Activated naive CD8-positive, alpha-beta T cell treated with anti-CD3 and anti-CD28 coated beads for 36 hours (primary cell): ENCODE measurements around the gene ADPRH. TPM values are rescaled to one million over a fixed set of nuclear protein-coding genes. Genes with fewer than 3 reads are reported as not detected.

Experiments used
- DNase-seq: peaks from one replicate; pipeline ENCODE4 v3.0.0; 2021
- H3K27ac Mint-ChIP-seq: one replicate; pipeline ENCODE4 v1.8.0; 2022; ENCODE audit warnings: mild to moderate bottlenecking, moderate library complexity, mixed read lengths
- H3K27me3 Mint-ChIP-seq: one replicate; pipeline ENCODE4 v1.8.0; 2022; ENCODE audit warnings: mild to moderate bottlenecking, mixed read lengths
- H3K36me3 Mint-ChIP-seq: one replicate; pipeline ENCODE4 v1.8.0; 2021; ENCODE audit warnings: mild to moderate bottlenecking, mixed read lengths
- H3K4me1 Mint-ChIP-seq: one replicate; pipeline ENCODE4 v1.8.0; 2021; ENCODE audit warnings: mixed read lengths
- H3K4me3 Mint-ChIP-seq: one replicate; pipeline ENCODE4 v1.8.0; 2022; ENCODE audit warnings: mild to moderate bottlenecking, moderate library complexity, mixed read lengths
- H3K9me3 Mint-ChIP-seq: one replicate; pipeline ENCODE4 v1.8.0; 2022; ENCODE audit warnings: mixed read lengths
- total RNA-seq, 2 experiments: library from RNA; stranded (reverse); gene quantifications; one replicate each; pipeline ENCODE4 v1.2.3, GENCODE V29; 2021

The ADPRH gene
- total RNA-seq, 2 experiments from 2014 or later = 5.8 to 6.0 TPM

DNA sequence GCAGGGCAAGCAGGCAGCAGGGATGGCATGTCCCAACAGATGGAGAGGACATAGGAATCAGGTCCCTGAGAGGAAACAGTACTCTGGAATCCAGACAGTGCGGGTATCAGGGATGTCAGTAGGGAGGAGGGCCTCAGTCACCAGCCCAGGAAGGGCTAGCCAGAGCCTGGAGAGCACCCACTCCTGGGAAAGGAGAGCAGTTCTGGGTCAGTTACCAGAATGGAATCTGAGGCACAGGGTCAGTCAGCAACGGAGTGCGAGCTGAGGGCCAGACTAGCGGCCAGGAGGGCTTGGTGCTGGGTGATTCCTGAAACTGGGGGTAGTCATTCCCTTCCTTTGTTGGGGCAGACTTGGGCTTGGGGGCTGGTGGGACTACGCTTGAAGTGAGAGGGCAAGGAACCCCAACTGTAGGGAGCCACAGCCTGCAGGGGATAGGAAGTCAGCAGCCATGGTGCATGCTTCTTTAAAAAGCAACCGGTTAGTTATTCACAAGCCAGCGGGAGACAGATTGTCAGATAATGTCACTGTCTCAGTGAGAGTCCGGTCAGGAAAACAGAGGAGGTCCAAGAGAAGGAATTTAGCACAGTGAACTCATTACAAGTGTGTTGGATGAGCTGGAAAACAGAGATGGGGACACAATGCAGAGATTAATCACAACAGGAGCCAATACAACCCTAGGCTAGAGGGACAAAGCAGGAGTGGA is 46.3 kb downstream of the ADPRH start:
- Mint-ChIP-seq H3K4me1 (peaks cover 21% of the 10 kb centered on the region), H3K36me3 (no peaks in the 10 kb centered on the region), H3K27ac (no peak overlapping the region), H3K9me3 (no peaks in the 10 kb centered on the region), H3K4me3 (no peak overlapping the region), H3K27me3 (peaks cover 12% of the 10 kb centered on the region)
- no peak for DNase-seq

DNA sequence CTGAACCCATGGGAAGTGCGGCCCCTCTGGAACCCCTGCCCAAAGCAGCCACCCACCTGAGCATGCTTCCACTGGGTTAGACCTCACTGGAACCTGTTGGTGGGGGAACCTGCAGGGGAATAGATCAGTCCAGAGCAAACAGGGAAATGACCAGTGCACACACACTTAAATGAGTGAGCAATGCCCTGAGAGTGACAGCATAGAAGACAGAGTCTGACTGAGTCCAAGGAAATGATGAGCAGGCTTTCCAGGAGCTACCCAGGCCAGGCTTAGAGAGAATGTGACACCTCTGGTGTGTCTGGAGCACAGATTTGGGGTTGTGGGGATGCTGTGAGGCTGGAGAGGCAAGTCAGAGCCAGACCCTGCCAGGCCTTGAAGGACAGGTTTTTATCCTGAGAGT is 46.9 kb downstream of the ADPRH start:
- H3K4me1 Mint-ChIP-seq = peaks cover 21% of the 10 kb centered on the region
- no peaks in the 10 kb centered on the region for H3K9me3 Mint-ChIP-seq
- no peak overlapping the region for H3K4me3 Mint-ChIP-seq
- DNase-seq = no peak
- H3K36me3 Mint-ChIP-seq = no peaks in the 10 kb centered on the region
- no peak overlapping the region for H3K27ac Mint-ChIP-seq
- H3K27me3 Mint-ChIP-seq = peaks cover 12% of the 10 kb centered on the region

DNA sequence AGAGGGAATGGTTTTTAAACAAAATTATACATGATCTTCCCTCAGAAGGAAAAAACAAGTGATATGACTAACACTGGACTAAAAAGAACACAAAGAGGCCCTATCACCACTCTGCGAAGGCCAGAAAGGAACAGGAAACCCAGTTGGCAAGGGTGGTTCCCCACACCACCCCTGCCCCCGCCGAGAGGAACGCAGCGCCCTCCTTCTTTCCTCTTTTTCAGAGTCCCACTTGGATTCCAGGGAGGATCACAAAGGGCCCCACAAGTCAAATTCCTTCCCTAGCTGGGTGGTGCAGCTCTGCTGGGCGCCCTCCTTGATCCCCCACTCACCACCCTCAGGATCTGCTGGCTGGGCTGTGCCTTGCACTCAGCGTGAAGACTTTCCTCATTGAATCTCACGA is 48.2 kb downstream of the ADPRH start:
- DNase-seq = peak; percentile 10
- Mint-ChIP-seq H3K4me3 (no peak overlapping the region), H3K4me1 (peaks cover 21% of the 10 kb centered on the region), H3K27ac (no peak overlapping the region), H3K27me3 (peaks cover 12% of the 10 kb centered on the region), H3K9me3 (no peaks in the 10 kb centered on the region), H3K36me3 (no peaks in the 10 kb centered on the region)

DNA sequence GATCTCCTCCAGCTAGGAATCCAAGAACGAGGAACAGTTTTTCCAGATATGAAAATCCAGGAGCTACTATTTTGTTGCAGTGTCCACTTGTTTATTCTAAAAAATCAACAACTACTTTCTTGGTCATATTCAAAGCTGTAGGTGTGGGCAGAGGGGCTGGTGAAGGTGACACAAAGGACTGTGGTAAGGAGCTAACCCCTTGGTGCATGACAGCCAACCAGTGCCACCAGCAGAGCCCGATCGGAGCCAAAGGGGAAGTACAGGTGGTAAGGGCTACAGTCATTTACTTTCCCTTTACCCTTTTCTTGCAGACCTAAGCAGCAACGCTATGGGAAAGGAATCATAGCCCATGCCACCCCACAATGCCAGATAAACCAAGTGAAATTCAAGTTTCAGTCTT is 49.1 kb downstream of the ADPRH start:
- DNase-seq = peak; percentile 24
- peaks cover 21% of the 10 kb centered on the region for H3K4me1 Mint-ChIP-seq
- peaks cover 12% of the 10 kb centered on the region for H3K27me3 Mint-ChIP-seq
- H3K27ac Mint-ChIP-seq = no peak overlapping the region
- H3K36me3 Mint-ChIP-seq = no peaks in the 10 kb centered on the region
- no peak overlapping the region for H3K4me3 Mint-ChIP-seq
- H3K9me3 Mint-ChIP-seq = no peaks in the 10 kb centered on the region

DNA sequence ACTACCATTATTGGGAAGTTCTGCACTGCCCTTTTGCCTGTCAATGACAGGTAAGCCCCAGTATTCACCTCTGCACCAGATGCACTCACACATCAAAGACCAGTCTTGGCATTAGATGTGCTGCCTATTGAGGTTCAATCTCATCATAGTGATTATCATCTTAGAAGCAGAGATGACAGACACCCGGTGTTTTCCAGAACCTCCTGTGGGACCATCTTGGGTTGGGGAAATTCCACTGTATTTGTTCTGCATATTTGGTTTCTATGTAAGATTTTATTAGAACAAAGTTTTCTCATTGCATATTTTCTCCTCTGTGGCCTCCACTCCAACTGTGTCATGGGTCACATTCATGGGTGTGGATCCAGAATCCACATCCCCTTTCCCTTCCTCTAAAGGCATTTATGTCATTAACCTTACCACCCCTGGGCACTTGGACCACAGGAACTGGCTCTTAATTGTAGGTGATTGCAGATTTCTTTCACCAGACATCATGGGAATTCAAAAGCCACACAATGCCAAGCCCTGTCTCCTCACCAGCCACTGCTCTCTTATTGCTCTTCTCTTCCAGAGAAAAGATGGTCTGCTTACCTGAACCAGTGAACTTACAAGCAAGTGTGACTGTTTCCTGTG is 49.6 kb downstream of the ADPRH start:
- H3K4me1 Mint-ChIP-seq = peaks cover 21% of the 10 kb centered on the region
- no peak overlapping the region for H3K4me3 Mint-ChIP-seq
- peaks cover 12% of the 10 kb centered on the region for H3K27me3 Mint-ChIP-seq
- no peaks in the 10 kb centered on the region for H3K9me3 Mint-ChIP-seq
- H3K27ac Mint-ChIP-seq = no peak overlapping the region
- no peak for DNase-seq
- H3K36me3 Mint-ChIP-seq = no peaks in the 10 kb centered on the region

DNA sequence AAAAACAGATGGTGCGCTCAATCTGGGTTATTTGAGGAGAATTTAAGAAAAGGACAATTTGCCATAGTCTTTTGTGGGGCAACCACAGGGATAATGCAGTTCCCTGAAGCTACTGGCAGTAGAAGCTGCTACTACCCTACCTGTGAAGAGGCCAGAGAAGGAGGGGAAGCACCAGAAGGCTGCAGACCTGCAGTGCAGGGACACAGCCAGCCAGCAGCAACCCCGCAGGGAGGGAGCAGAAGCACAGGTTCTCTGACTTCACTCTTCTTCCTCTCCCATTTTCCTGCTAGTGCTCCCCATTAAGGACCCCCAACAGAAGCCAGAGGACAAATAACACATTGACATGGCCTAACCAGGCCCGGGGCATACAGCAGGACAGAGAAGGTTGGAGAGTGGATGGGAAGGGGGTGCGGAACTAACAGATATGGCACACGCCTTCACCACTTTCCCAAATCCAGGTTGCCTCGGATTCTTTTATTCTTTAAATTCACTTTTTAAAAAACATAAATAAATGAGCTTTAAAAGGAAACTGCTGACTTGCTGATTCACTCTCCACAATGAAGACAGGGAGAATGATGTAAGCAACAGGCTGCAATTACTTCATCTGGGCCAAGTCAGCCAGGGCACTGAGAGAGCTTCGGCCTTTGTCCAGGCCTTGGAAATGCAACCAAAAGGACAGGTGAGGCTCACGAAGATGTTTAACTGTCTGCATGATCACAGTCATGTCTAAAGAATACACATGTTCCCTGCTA is 51.0 kb downstream of the ADPRH start:
- DNase-seq = no peak
- peaks cover 21% of the 10 kb centered on the region for H3K4me1 Mint-ChIP-seq
- H3K36me3 Mint-ChIP-seq = no peaks in the 10 kb centered on the region
- peaks cover 5% of the 10 kb centered on the region for H3K27me3 Mint-ChIP-seq
- no peaks in the 10 kb centered on the region for H3K9me3 Mint-ChIP-seq
- H3K27ac Mint-ChIP-seq = no peak overlapping the region
- H3K4me3 Mint-ChIP-seq = no peak overlapping the region

DNA sequence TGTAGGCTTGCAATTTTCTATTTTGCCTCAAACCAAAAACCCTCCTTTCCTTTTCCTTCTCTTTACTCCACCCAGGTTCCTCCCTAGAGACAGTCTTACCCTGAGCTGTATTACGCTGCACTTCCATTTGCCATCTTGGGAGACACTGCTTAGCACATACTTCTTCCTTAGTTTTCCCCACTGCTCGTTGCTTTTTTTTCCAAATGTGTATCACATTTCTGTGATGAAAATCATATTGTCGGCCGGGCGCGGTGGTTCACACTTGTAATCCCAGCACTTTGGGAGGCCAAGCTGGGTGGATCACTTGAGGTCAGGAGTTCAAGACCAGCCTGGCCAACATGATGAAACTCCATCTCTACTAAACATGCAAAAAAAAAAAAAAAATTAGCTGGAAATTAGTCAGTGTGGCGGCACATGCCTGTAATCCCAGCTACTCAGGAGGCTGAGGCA is 51.6 kb downstream of the ADPRH start:
- peaks cover 4% of the 10 kb centered on the region for H3K27me3 Mint-ChIP-seq
- DNase-seq = no peak
- peaks cover 21% of the 10 kb centered on the region for H3K4me1 Mint-ChIP-seq
- H3K36me3 Mint-ChIP-seq = no peaks in the 10 kb centered on the region
- no peak overlapping the region for H3K27ac Mint-ChIP-seq
- H3K4me3 Mint-ChIP-seq = no peak overlapping the region
- no peaks in the 10 kb centered on the region for H3K9me3 Mint-ChIP-seq

DNA sequence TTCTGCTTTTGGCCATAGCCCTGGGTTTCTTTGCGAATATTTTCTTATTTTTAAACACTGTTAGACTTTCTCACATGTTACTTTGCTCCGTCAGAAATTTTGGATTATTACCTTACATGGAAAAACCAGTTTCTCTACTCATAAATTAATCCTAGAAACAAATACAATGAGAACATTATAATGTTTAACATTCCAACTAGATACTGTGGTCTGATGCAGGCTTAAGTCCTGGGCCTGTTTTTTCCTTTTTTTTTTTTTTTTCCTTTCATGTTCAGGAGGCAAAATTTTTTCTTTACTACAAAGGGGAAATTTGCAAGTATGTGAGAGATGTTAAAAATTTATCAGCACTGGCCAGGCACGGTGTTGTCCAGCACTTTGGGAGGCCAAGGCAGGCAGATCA is 52.2 kb downstream of the ADPRH start:
- Mint-ChIP-seq H3K36me3 (no peaks in the 10 kb centered on the region), H3K27me3 (peaks cover 4% of the 10 kb centered on the region), H3K4me3 (no peak overlapping the region), H3K4me1 (peaks cover 19% of the 10 kb centered on the region), H3K27ac (no peak overlapping the region), H3K9me3 (no peaks in the 10 kb centered on the region)
- no peak for DNase-seq

DNA sequence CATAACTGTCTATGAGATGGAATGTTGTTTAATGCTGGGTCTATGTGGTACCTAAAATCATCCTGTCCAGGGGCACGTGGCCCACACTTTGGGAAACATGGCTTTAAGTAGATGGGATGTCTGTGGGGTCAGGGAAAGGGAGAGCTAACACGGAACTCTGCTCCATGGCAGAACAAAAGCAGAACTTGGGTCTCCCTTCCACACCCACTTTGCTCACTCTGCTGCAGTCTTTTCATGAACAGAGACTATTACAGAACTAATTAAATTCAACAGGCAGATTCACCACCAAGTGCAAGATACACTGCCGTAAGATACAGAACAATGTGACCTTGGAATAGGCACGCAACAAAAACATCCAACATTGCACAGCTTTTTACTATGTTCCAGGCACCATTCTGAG is 52.9 kb downstream of the ADPRH start:
- peaks cover 15% of the 10 kb centered on the region for H3K4me1 Mint-ChIP-seq
- DNase-seq = no peak
- no peak overlapping the region for H3K27ac Mint-ChIP-seq
- no peaks in the 10 kb centered on the region for H3K36me3 Mint-ChIP-seq
- H3K27me3 Mint-ChIP-seq = peaks cover 4% of the 10 kb centered on the region
- H3K9me3 Mint-ChIP-seq = no peaks in the 10 kb centered on the region
- no peak overlapping the region for H3K4me3 Mint-ChIP-seq

DNA sequence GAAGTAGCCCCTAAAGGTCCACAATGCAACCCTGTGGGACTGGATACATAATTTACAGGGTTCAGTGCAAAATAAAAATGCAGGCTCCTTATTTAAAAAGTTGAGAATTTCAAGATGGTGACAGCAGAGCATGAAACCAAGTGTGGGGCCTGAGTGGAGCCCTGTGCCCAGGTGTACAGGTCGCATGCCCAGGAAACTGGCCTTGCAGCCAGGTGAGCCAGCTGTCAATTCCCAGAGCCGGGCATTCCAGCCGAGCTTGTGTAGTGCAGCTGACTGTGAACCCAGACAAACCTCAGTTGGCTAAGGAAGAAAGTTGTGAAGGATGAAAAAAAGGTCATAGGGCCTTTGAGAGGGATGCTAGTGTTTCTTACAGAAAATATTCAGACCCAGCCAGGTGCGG is 53.5 kb downstream of the ADPRH start:
- peaks cover 4% of the 10 kb centered on the region for H3K27me3 Mint-ChIP-seq
- peaks cover 13% of the 10 kb centered on the region for H3K4me1 Mint-ChIP-seq
- no peak overlapping the region for H3K4me3 Mint-ChIP-seq
- no peak for DNase-seq
- H3K9me3 Mint-ChIP-seq = no peaks in the 10 kb centered on the region
- H3K27ac Mint-ChIP-seq = no peak overlapping the region
- peaks cover 1% of the 10 kb centered on the region for H3K36me3 Mint-ChIP-seq

DNA sequence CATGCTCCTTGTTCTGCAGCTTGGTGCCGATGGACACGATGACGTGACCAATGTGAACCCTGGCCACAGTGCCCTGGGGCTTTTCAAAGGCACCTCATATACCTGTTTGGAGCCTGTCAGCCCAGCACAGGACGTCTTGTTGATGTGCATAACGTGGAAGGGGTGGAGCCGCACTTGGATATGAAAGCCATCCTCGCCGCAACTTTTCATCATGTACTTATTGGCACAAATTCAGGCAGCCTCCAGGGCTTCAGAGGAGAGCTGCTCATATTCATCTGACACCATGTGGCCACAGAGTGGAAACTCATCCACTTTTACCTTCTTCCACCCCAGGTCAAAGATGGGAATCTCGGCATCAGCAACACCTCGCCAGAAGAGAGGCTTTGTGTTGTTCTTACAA is 56.4 kb downstream of the ADPRH start:
- H3K27me3 Mint-ChIP-seq = no peaks in the 10 kb centered on the region
- no peak overlapping the region for H3K27ac Mint-ChIP-seq
- peaks cover 3% of the 10 kb centered on the region for H3K9me3 Mint-ChIP-seq
- DNase-seq = no peak
- peaks cover 23% of the 10 kb centered on the region for H3K4me1 Mint-ChIP-seq
- H3K36me3 Mint-ChIP-seq = peaks cover 25% of the 10 kb centered on the region
- H3K4me3 Mint-ChIP-seq = no peak overlapping the region

DNA sequence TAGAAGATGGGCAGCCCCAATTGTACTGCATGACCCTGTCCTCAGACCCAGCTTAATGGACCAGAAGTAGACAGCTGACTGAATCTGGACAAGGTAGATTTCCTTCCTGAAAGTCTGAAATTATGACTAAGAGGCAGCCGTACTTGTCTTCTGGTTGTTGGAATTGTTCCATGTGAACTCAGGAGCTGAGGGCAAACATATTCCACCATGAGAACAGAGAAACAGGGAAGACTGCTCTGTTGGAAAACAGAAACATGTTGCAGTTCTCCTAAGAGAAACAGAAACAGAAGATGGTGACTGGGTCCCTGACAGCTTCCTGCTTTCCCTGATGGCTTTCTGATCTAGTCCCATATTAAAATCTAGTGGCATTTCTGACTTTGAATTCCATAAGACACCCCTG is 57.0 kb downstream of the ADPRH start:
- H3K36me3 Mint-ChIP-seq = peaks cover 29% of the 10 kb centered on the region
- peaks cover 23% of the 10 kb centered on the region for H3K4me1 Mint-ChIP-seq
- no peak for DNase-seq
- no peaks in the 10 kb centered on the region for H3K27me3 Mint-ChIP-seq
- peaks cover 5% of the 10 kb centered on the region for H3K9me3 Mint-ChIP-seq
- no peak overlapping the region for H3K4me3 Mint-ChIP-seq
- H3K27ac Mint-ChIP-seq = no peak overlapping the region

DNA sequence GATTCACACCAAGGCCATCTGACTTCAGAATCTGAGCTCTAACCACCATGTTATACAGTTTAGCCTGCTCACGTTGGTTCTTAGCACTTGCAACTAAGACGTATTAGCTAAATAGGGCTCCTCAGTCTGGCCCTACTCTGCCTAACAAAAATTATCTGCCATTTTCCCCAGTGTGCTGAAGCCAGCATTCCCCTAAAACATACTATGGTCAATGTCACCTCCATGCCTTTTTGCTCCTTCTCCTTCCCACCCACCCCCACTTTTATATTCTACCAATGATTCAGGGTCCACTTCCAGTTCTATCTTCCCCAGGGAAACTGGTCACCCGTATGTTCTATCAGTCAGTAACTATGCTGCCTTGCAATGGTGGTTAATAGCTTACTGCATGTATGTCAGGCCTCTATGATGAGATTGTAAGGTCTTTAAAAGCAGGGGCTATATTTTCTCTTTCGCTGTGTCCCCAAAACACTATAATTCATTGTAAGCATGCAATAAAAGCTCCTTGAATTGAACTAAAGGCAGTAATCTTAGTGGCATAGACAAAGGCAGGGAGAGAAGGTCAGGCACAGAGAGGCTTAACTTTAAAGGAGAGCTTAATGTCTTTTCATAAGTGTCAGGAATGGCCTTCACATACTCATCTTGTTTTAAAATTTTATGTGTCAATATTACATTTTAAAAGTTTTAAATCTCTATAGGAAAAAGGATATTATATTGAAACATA is 57.8 kb downstream of the ADPRH start:
- Mint-ChIP-seq H3K9me3 (peaks cover 8% of the 10 kb centered on the region), H3K27me3 (no peaks in the 10 kb centered on the region), H3K4me1 (peaks cover 23% of the 10 kb centered on the region), H3K27ac (no peak overlapping the region), H3K4me3 (no peak overlapping the region), H3K36me3 (peaks cover 35% of the 10 kb centered on the region)
- no peak for DNase-seq

DNA sequence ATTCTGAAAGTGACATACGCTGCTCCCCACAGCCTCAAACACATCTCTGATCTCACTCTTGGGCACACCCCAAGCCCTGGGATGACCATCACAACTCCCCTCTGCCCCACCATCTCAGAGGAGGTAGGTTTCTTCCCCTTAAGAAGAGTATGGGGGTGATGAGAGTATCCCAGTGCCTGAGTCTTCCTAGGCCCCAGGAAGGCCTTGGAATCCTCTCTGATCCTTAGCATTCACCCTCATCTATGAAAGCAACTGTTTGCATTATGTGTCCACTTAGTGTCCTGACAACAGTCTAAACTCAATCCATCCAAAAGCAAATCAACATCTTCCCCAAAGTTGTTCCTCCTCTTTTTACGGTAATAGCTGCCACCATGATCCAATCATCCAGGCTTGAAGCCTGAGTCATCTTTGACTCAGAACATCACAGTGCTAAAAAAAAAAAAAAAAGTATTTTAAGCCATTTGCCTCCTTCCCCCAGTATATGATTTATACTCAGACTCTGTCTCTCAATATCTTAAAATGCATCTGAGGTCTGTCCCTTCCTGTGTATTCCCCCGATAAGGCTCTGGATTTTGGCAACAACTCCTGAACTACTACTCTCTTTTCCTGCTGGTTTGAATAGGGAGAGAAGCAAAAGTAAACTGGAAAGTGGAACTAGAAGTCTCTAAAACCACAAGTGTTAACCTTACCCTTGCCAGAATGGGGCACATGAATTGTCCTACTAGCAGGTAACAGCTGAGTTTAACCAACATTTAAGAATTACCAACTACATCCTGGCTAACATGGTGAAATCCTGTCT is 58.6 kb downstream of the ADPRH start:
- Mint-ChIP-seq H3K36me3 (peaks cover 38% of the 10 kb centered on the region), H3K9me3 (peaks cover 8% of the 10 kb centered on the region), H3K27ac (peak overlapping the region; percentile 94), H3K4me1 (peaks cover 31% of the 10 kb centered on the region), H3K27me3 (no peaks in the 10 kb centered on the region), H3K4me3 (peak overlapping the region; percentile 37)
- peak; percentile 6 for DNase-seq
